T47D (cell line): ENCODE measurements around the gene VWA1.
"Not testable (repeated sequence)": the region's sequence is repeated elsewhere in the genome, so short reads cannot be mapped to it uniquely, and the experiment has no call there.

Source experiments
- DNase-seq, 2 experiments: peaks; one replicate each; pipeline versions ENCODE4 v3.0.0 to v3.0.0-alpha.2; 2011 to 2012; ENCODE audit warnings: low read depth in 1 of 2, low spot score in 1 of 2
- JUND ChIP-seq: IDR thresholded peaks from 2 replicates; pipeline ENCODE4 v1.6.1; 2012; ENCODE audit warnings: low read depth
- in situ Hi-C: cut with HindIII; loops from 2 replicates; pipeline ENCODE4 v1.10.0; 2016; ENCODE audit warnings: low sequenced_read_pairs, low pct_unique_long_range_greater_than_20kb

Gene VWA1

GRCh38 chr1:1477206-1477605, 41.7 kb downstream of the VWA1 start:
- in situ Hi-C loops, result no loop called here
- no peak for DNase-seq
- TF ChIP-seq JUND, result no peak

DNA sequence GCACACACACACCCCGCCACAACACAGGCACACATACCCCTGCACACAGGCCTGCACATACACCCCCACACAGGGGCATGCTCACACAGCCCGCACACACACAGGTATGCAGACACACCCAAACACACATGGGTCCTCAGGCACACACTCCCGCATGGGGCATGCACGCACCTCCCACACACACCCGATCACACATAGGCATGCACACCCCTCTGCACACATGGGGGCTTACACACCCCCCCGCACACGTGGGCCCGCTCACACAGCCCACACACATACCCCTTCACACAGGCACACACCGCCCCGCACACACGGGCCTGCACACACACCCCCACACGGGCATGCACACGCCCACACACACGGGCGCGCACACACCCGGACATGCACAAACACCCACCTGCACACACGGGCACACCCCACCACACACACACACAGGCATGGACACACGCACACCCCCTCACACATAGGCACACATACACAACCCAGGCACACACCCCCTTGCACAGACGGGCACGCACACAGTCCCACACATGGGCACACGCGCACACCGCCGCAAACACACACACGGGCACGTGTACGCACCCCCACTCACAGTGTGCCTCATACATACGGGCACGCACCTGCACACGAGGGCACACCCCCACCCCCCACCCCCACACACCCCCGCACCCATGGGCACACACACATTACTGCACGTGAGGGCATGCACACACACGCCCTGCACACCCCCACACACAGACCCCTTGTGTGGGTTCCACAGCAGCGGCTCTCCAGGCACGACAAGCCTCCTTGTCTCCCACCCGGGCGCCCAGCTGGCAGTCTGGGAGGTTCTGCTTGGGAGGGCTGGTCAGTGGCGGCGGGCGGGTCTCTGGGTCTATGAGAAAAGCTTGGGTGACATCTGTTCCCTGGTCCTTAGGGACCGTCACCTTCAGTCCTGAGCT, 44.3 kb downstream of the VWA1 start:
- no peak for TF ChIP-seq JUND
- no peak for DNase-seq
- in situ Hi-C loops, result no loop called here

DNA sequence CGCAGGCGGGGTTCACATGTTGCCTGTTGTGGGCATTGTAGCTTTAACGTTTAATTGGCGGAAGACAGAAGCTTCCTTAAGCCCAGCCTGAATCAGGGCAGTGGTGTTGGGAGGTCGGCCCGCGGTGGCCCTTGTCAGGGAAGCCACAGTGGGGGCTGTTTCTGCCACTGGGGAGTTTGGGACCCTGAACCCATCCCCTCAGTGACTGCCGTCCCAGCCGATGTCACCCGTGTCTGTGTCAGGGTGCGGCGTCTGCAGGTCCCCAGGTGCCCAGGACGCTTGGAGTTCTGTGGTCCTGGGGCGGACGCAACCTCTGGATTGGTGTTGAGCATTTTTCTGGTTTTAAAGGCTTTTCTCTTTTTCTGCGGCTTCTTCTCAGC, 45.0 kb downstream of the VWA1 start:
- in situ Hi-C loops, DNase-seq: not testable (repeated sequence)

GRCh38 chr1:1481811-1482210, 46.3 kb downstream of the VWA1 start:
- in situ Hi-C loops, DNase-seq: not testable (repeated sequence)

DNA sequence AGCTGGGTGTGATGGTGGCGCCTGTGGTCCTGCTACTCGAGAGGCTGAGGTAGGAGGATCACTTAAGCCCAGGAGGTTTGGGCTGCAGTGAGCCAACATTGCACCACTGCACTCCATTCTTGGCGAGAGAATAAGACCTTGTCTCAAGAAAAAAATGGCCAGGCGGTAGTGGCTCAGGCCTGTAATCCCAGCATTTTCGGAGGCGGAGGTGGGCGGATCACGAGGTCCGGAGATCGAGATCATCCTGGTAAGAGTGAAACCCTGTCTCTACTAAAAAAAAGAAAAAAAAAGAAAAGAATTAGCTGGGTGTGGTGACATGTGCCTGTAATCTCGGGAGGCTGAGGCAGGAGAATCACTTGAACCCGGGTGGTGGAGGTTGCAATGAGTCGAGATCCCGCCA, 47.4 kb downstream of the VWA1 start:
- DNase-seq, result no peak
- in situ Hi-C loops, result no loop called here
- TF ChIP-seq JUND, result no peak

DNA sequence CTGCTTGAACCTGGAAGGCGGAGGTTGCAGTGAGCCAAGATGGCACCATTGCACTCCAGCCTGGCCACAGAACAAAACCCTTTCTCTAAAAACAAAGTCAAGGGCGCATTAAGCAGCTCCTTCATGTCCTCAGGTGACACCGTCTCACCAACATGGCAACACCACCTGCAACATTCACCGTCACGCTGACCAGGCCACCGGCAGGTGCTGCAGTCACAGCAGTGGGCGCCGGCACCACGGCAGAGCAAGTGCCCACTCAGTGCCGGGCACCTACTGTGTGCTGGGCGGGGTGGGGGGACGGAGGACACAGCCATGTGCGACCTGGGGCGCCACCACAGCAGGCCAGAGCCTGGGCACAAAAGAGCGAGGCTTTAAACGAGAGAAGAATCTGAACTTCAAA, 48.2 kb downstream of the VWA1 start:
- no peak for TF ChIP-seq JUND
- in situ Hi-C loops, result no loop called here

GRCh38 chr1:1484976-1485750, 49.7 kb downstream of the VWA1 start:
- in situ Hi-C loops, result not testable (repeated sequence)

More for the DNA sequence above, 48.2 kb downstream of the VWA1 start:
- DNase-seq, result no peak

GRCh38 chr1:1485755-1486317, 50.3 kb downstream of the VWA1 start:
- DNase-seq, in situ Hi-C loops: not testable (repeated sequence)

More at GRCh38 chr1:1484976-1485750, 49.7 kb downstream of the VWA1 start:
- DNase-seq, result not testable (repeated sequence)

DNA sequence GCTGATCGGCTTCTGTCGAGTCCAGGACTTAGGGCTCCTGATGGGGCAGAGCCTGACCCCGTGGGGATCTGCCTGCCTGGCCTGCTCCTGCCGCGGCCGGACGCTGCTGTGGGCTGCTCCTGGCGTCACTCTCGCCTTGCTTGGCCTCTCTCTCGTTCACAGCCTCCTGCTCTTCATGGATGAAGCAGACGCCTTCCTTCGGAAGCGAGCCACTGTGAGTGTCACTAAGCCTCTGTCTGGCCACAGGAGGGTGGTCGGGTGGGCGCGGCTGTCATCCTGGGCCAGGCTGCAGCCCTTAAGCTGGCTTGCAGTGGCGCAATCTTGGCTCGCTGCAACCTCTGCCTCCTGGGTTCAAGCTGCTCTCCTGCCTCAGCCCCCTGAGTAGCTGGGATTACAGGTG, 52.2 kb downstream of the VWA1 start:
- no peak for DNase-seq
- TF ChIP-seq JUND, result no peak
- in situ Hi-C loops, result no loop called here

DNA sequence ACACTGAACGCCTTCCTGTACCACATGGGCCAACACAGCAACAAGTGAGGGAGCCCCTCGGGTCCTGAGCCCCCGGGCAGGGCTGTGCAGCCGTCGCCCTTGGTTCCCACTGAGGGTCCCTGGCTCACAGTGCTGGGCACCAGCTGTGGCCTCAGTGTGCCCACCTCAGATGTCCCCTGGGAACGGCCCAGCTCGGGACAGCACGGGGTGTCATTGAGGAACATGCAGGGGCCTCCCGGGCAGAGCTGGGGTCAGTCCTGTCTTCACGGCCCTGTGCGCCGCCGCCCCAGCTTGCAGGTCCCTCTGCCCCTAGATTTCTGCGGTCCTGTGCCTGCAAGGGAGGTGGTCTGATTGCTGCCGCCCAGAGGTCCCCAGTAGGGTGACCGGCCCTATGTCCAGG, 53.7 kb downstream of the VWA1 start:
- DNase-seq, result no peak
- no peak for TF ChIP-seq JUND
- in situ Hi-C loops, result no loop called here

DNA sequence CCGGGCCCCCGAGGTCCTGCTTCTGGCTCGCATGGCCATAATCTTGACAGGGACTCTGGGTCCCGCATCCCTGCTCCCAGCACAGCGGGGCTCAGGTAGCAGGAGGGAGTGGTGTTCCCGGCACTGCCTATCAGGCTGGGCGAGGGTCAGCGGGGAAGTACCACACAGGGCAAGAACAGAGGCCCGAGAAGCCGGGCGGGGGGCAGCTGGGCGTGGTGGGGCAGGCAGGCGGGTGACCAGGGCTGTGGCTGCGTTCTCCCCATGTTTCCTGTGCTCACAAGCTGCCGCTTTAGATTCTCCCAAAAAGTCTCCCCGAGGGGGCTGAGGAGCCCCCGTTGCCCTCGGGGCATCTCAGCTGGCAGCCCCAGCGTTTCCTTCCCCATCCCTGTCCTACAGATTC, 54.4 kb downstream of the VWA1 start:
- no peak for TF ChIP-seq JUND
- in situ Hi-C loops, result no loop called here
- no peak for DNase-seq

DNA sequence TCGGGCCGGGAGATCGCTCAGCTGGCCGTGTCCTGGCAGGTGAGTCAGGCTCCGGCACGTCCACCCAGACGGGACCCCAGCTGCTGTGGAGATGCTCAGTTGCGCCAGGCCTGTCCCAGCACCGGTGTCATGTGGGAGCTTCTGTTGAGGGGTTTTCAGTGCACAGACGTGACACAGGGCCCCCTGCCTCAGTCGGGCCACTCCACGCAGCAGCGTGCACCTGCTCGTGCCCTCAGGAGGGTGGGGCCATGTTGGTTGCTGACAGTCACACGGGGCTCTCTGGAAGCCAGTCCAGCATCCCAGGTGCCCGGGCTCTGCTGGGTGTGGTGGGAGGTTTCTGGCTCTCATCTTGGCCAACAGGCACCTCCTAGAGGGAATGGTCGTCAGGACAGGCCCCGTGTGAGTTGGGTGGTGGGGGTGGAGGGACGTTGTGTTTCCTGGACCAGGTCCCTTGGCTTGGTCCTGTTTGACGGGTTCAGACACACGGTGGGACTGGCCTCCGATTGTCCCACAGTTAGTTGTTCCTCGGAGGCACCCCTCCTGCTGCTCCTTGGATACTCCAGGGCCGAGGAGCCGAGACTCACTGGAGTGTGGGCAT, 55.2 kb downstream of the VWA1 start:
- in situ Hi-C loops, result no loop called here
- no peak for DNase-seq
- no peak for TF ChIP-seq JUND

GRCh38 chr1:1491601-1492000, 56.1 kb downstream of the VWA1 start:
- no peak for TF ChIP-seq JUND
- DNase-seq, result no peak
- in situ Hi-C loops, result no loop called here
